Suprapubic skin (tissue), 4 donors: ENCODE measurements around the gene CUL2. TPM values are rescaled to one million over a fixed set of nuclear protein-coding genes. Genes with fewer than 3 reads are reported as not detected.
"Not testable (repeated sequence)": the region's sequence is repeated elsewhere in the genome, so short reads cannot be mapped to it uniquely, and the experiment has no call there.

Experiments used
- DNase-seq, 2 donors: peaks; one replicate each; pipeline ENCODE4 v3.0.0-alpha.2; 2019; ENCODE audit warnings: low spot score in 2 of 2
- H3K27ac ChIP-seq: fragments of 200-600 bp; sonication (generic); one replicate; pipeline ENCODE4 v1.5.1; 2019
- H3K27me3 ChIP-seq: fragments of 200-600 bp; sonication (generic); one replicate; pipeline ENCODE4 v1.5.1; 2019
- H3K36me3 ChIP-seq: fragments of 200-600 bp; sonication (generic); one replicate; pipeline ENCODE4 v1.5.1; 2019
- H3K4me1 ChIP-seq: fragments of 200-600 bp; sonication (generic); one replicate; pipeline ENCODE4 v1.5.1; 2019
- H3K4me3 ChIP-seq: fragments of 200-600 bp; sonication (generic); one replicate; pipeline ENCODE4 v1.5.1; 2019; ENCODE audit warnings: mild to moderate bottlenecking
- H3K9me3 ChIP-seq: fragments of 200-600 bp; sonication (generic); one replicate; pipeline ENCODE4 v1.5.1; 2019
- CTCF ChIP-seq, 2 donors: fragments of 200-600 bp in 1 of 2; fragments of 450-650 bp in 1 of 2; sonication (generic) in 1 of 2; IDR thresholded peaks; one replicate each; pipeline ENCODE4 v1.5.1; 2016 to 2019; ENCODE audit warnings: antibody characterized with exemption in 2 of 2, mild to moderate bottlenecking in 1 of 2, moderate library complexity in 1 of 2
- EP300 ChIP-seq: sonication (generic); formaldehyde crosslinking; IDR thresholded peaks from one replicate; pipeline ENCODE4 v1.6.1; 2017; ENCODE audit warnings: antibody characterized with exemption
- POLR2A ChIP-seq, 2 donors: fragments of 450-650 bp; IDR thresholded peaks; one replicate each; pipeline ENCODE4 v1.6.1; 2017; ENCODE audit warnings: antibody characterized with exemption in 2 of 2, mild to moderate bottlenecking in 2 of 2, moderate library complexity in 2 of 2
- POLR2AphosphoS5 ChIP-seq, 3 donors: sonication (generic); formaldehyde crosslinking; IDR thresholded peaks; one replicate each; pipeline ENCODE4 v1.6.1; 2017; ENCODE audit warnings: antibody characterized with exemption in 3 of 3
- WGBS: methylation state at CpG from one replicate; pipeline ENCODE4 v1.1.5; 2018; 5-methylcytosine and 5-hydroxymethylcytosine counted together
- total RNA-seq, 4 donors: library from RNA; depleted of rRNA; stranded (reverse); fragments of >200 nt; gene quantifications; one replicate each; pipeline ENCODE4 v1.1.0, GENCODE V29; 2016

The CUL2 gene
- total RNA-seq, 4 donors from 2014 or later: 15.7 to 23.1 (median 18.4) TPM

GRCh38 chr10:35056133-35056532 lies 34.0 kb downstream of the CUL2 start:
- DNase-seq: no peak
- TF ChIP-seq CTCF (IDR thresholded peaks at IDR 0.05): no peak
- TF ChIP-seq EP300: no peak
- TF ChIP-seq POLR2A (IDR thresholded peaks at IDR 0.05): no peak
- TF ChIP-seq POLR2AphosphoS5 (IDR thresholded peaks at IDR 0.05): no peak
- H3K27ac ChIP-seq: no peak overlapping the region
- H3K4me1 ChIP-seq: no peaks in the 10 kb centered on the region
- H3K9me3 ChIP-seq: no peaks in the 10 kb centered on the region
- no peak overlapping the region for H3K4me3 ChIP-seq
- WGBS: 89% methylated on average over 1 of the region's 1 CpG
- no peaks in the 10 kb centered on the region for H3K27me3 ChIP-seq
- peaks cover 65% of the 10 kb centered on the region for H3K36me3 ChIP-seq

GRCh38 chr10:35050568-35050967 lies 39.6 kb downstream of the CUL2 start:
- Histone ChIP-seq H3K36me3 (peaks cover 43% of the 10 kb centered on the region), H3K27me3 (no peaks in the 10 kb centered on the region), H3K9me3 (no peaks in the 10 kb centered on the region), H3K27ac (no peak overlapping the region), H3K4me1 (no peaks in the 10 kb centered on the region), H3K4me3 (no peak overlapping the region)
- no peak for DNase-seq
- no peak for TF ChIP-seq EP300
- TF ChIP-seq CTCF (IDR thresholded peaks at IDR 0.05): no peak
- TF ChIP-seq POLR2AphosphoS5 (IDR thresholded peaks at IDR 0.05): no peak
- TF ChIP-seq POLR2A (IDR thresholded peaks at IDR 0.05): no peak

- peaks cover 27% of the 10 kb centered on the region for H3K36me3 ChIP-seq
- no peak overlapping the region for H3K27ac ChIP-seq
- no peaks in the 10 kb centered on the region for H3K4me1 ChIP-seq
- H3K27me3 ChIP-seq: no peaks in the 10 kb centered on the region
- H3K4me3 ChIP-seq: no peak overlapping the region
- H3K9me3 ChIP-seq: no peaks in the 10 kb centered on the region
- TF ChIP-seq POLR2A (IDR thresholded peaks at IDR 0.05) (no peak), CTCF (IDR thresholded peaks at IDR 0.05) (no peak), EP300 (no peak), POLR2AphosphoS5 (IDR thresholded peaks at IDR 0.05) (no peak)
- DNase-seq: no peak
- 46% methylated on average over 2 of the region's 2 CpGs for WGBS
Observed at GRCh38 chr10:35046074-35046473, 44.1 kb downstream of the CUL2 start.

- WGBS: 94% methylated on average over 6 of the region's 6 CpGs
- not testable (repeated sequence) for H3K9me3 ChIP-seq, H3K27me3 ChIP-seq, H3K4me3 ChIP-seq, DNase-seq, H3K4me1 ChIP-seq, H3K27ac ChIP-seq
- peaks cover 30% of the 10 kb centered on the region for H3K36me3 ChIP-seq
Observed at GRCh38 chr10:35045275-35045674, 44.9 kb downstream of the CUL2 start.

GRCh38 chr10:35043796-35044344 lies 46.3 kb downstream of the CUL2 start:
- peaks cover 31% of the 10 kb centered on the region for H3K36me3 ChIP-seq
- no peak overlapping the region for H3K4me3 ChIP-seq
- no peaks in the 10 kb centered on the region for H3K9me3 ChIP-seq
- H3K4me1 ChIP-seq: no peaks in the 10 kb centered on the region
- H3K27ac ChIP-seq: no peak overlapping the region
- H3K27me3 ChIP-seq: no peaks in the 10 kb centered on the region
- DNase-seq: no peak
- WGBS: 93% methylated on average over 4 of the region's 4 CpGs
- TF ChIP-seq EP300 (no peak), POLR2AphosphoS5 (IDR thresholded peaks at IDR 0.05) (no peak), POLR2A (IDR thresholded peaks at IDR 0.05) (no peak), CTCF (IDR thresholded peaks at IDR 0.05) (no peak)

GRCh38 chr10:35042783-35043182 lies 47.4 kb downstream of the CUL2 start:
- H3K4me3 ChIP-seq: no peak overlapping the region
- no peaks in the 10 kb centered on the region for H3K9me3 ChIP-seq
- DNase-seq: no peak
- no peak for TF ChIP-seq EP300
- no peak for TF ChIP-seq CTCF (IDR thresholded peaks at IDR 0.05)
- no peaks in the 10 kb centered on the region for H3K4me1 ChIP-seq
- H3K36me3 ChIP-seq: peaks cover 30% of the 10 kb centered on the region
- no peak overlapping the region for H3K27ac ChIP-seq
- no peaks in the 10 kb centered on the region for H3K27me3 ChIP-seq
- WGBS: 88% methylated on average over 3 of the region's 3 CpGs
